ENCODE results near the gene COMMD10.

Gene COMMD10

GRCh38 chr5:116288524-116288923 is 203.7 kb downstream of the COMMD10 start:
- DNase-seq, result no peak

GRCh38 chr5:116289276-116289675 is 204.5 kb downstream of the COMMD10 start:
- DNase-seq, result no peak

- no peak for DNase-seq
Measured at GRCh38 chr5:116291271-116291670, 206.4 kb downstream of the COMMD10 start.

- no peak for DNase-seq
Measured at GRCh38 chr5:116292321-116292720, 207.5 kb downstream of the COMMD10 start.

GRCh38 chr5:116296335-116297072 is 211.7 kb downstream of the COMMD10 start:
- no peak for DNase-seq

GRCh38 chr5:116297296-116297814 is 212.5 kb downstream of the COMMD10 start:
- no peak for DNase-seq

DNA sequence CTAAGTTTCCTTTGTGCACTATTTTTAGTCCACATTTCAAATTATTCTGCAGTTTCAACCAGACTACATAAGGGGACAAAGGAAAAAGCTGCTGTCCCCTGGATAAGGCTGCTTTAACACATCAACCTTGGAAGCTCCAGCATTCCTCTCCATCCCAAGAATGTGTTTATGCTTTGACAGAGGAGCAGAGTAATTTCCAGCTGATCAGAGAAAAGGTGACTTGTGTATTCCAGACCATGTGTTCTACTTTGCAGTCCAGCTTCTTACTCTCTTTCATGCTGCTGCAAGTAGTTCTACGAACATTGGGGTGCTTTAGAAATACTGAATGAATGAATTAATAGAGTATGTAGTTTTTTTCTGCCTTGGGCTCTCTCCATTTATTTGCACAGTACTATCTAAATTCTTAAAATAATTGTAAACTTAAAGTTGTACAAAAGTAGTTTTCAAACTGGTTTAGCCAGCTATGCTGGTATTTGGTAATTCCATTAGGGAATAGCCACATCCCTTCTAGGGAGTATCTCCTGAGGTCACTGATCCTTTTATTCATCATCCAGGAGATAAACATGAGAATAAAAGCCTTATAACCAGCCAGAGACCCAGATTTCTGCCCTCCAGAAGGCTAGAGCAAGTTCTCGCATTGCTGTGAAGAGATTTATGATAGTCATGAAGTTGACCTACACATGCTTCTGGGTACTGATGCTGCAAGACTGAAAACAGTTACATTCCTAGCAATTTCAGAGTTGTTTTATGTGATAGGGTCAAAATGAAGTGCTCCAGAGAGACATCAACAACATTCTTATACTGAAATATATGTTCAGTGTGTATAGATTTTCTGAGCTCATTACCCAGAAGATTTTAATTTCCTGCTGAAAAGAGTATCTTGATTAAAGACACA is 215.2 kb downstream of the COMMD10 start:
- no peak for DNase-seq

DNA sequence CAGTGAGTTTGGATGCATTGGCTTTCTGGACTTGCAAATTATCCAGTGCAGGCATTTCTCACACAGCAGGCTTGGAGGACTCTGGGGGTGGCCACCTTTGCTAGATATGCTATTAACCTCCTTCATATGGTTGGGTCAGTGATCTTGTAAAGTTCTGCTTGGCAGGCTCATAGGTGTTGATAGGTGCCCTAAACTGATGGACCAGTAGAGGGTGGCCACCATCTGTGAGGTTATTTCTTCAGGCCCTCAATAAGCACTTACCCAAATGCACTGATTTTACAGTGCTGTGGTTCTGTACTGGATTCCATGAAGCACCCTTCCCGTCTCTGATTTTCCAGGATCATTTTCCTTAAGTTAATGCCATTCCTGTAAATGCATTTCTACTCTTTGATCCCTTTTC is 216.3 kb downstream of the COMMD10 start:
- DNase-seq, result no peak

DNA sequence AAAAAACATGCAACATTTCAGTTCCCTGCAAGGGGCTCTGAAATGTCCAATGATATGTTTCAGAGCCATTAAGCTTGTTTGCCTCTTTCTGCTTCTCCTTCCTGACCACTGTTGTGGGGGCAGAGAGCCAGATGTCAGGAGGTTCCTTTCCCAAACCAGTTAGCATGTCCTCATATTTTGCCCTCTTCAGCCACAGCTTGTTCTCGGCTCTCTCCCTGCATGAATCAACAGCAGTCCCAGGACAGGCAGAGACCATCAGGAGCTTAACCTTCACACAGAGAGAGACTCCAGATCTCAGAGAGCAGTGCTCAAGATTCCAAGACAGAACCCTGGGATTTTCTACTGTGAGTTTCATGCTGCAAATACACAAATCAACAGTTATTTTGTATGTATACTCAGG is 218.5 kb downstream of the COMMD10 start:
- no peak for DNase-seq

DNA sequence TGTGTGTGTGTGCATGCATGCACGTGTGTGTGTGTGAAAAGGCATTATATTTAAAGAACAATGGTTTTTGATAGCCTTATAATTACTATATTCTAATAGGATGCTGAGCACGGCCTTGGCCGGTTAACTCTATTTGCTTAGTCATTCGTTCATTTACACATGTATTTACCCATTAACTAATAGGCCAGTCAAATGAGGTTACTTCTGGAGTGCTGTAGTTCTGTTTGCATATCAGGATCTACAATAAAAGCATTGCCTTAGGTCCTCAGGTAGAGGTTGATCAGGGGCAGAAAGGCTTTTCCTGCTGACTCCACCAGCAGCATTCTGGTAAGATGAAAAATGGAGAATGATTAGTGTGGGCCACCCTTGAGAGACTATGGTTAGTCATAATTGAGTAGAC is 219.0 kb downstream of the COMMD10 start:
- DNase-seq, result no peak

DNA sequence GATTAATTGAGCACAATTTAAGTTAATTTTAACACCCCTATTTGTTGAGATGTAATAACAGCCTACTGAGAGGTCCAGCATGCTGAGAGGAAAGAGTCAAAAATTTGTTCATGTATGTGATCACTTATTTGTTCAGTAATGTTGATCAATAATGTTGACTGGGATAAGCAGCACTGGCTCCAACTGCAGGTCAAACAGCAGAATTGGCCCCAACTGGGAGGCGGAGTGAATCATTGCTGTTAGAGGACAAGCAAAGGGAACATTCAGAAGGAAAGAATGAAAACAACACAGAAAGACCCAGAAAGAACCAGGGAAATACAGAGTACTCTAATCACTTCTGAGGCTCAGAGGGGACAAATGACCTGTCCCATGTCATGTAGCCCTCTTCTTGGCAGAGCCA is 221.1 kb downstream of the COMMD10 start:
- DNase-seq, result no peak

GRCh38 chr5:116306846-116307245 is 222.0 kb downstream of the COMMD10 start:
- DNase-seq, result no peak

DNA sequence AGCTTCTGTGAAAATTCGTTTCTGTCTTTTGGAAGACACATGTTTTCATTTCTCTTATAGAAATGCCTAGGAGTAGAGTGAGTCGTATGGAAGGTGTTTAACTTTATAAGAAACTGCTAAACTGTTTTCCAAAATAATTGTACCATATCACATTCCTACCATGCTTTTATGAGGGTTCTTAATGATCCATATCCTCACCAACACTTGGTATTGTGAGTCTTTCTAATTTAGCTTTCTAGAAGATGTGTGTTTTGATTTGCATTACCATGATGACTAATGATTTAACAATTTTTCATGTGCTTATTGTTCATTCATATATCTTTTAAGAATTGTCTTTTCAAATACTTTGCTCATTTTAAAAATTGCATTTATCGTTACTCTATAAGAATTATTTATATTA is 223.6 kb downstream of the COMMD10 start:
- DNase-seq, result no peak

- no peak for DNase-seq
Measured at GRCh38 chr5:116313366-116313765, 228.5 kb downstream of the COMMD10 start.

DNA sequence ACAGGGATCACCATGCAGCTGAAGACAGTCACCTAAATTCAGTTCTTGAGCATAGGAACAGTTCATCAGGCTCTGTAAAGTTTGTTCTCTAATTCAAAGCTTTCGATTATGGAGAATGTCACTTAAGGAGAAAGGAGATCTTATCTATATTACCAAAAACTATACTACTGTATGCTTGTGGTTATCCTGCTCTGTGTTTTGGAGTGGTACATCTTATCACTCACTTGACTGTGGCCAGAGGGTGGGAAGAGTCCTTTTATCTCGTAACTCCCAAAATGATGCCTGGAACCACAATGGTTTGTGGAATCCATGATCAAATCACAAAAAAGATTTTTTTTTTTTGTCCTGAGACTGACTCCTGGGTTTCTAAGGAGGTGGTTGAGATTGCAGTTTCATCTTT is 230.7 kb downstream of the COMMD10 start:
- DNase-seq, result no peak

GRCh38 chr5:116318091-116318854 is 233.4 kb downstream of the COMMD10 start:
- DNase-seq, result no peak

DNA sequence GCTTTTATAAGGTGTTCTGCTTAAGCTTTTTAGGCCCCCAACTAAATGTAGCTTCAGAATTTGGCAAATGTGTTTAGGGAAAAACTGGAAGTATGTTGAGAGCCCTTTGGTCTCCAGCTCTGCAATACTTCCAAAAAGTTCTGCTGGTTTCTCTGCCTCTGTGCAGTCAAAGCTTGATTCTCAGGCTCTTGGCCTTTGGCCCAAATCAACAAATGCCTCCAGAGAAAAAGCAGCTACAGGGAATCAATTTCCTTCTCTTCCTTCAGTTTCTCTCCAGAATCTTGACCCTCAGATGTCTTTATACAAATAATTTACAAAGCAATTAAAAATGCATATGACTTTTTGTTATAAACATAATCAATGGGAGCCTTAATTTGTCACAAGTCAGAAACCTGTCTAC is 235.7 kb downstream of the COMMD10 start:
- no peak for DNase-seq

- DNase-seq, result no peak
Measured at GRCh38 chr5:116329503-116329902, 244.7 kb downstream of the COMMD10 start.

DNA sequence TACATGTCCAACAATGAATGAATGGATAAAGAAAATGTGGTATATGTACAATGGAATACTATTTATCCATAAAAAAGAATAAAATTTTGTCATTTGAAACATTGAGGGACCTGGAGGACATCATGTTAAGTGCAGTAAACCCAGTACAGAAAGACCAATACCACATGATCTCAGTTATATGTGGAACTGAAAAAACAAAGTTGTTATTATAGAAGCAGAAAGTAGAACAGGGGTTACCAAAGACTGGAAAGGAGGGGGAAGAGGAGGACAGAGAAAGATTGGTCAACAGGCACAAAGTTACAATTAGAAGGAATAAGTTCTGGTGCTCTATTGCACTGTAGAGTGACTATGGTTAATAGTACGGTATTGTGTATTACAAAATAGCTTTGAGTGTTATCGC is 256.0 kb downstream of the COMMD10 start:
- no peak for DNase-seq
